Stimulated activated naive B cell treated with anti-CD40 and anti-IgM and Interleukin-4, amounts not matched to agents 10 μg/mL and 1 μg/mL and 100 μg/mL, for 72 hours (primary cell): Measurements from ENCODE around the gene PTGS1.
A peak's percentile ranks its signal among the peaks of the same experiment; 100 is the strongest.

Source experiments
- ATAC-seq, 2 donors: fragments of 150-1000 bp; cut with Tn5 transposase; replicated peaks; 2 replicates each; pipeline ENCODE4 v1.10.0; 2021; ENCODE audit warnings: moderate library complexity in 1 of 2
- DNase-seq: peaks from one replicate; pipeline ENCODE4 v3.0.0; 2021
- H3K27ac Mint-ChIP-seq: one replicate; pipeline ENCODE4 v1.8.0; 2022; ENCODE audit warnings: mild to moderate bottlenecking, mixed read lengths
- H3K27me3 Mint-ChIP-seq, 2 donors: one replicate each; pipeline ENCODE4 v1.8.0; 2022; ENCODE audit warnings: mixed read lengths in 2 of 2
- H3K36me3 Mint-ChIP-seq, 2 donors: one replicate each; pipeline ENCODE4 v1.8.0; 2022; ENCODE audit warnings: mixed read lengths in 2 of 2, mild to moderate bottlenecking in 1 of 2
- H3K4me1 Mint-ChIP-seq, 2 donors: one replicate each; pipeline ENCODE4 v1.8.0; 2022; ENCODE audit warnings: mixed read lengths in 2 of 2, mild to moderate bottlenecking in 1 of 2
- H3K4me3 Mint-ChIP-seq, 2 donors: one replicate each; pipeline ENCODE4 v1.8.0; 2022; ENCODE audit warnings: mild to moderate bottlenecking in 2 of 2, mixed read lengths in 2 of 2, moderate library complexity in 1 of 2
- H3K9me3 Mint-ChIP-seq, 2 donors: one replicate each; pipeline ENCODE4 v1.8.0; 2022; ENCODE audit warnings: mixed read lengths in 2 of 2, mild to moderate bottlenecking in 1 of 2

PTGS1 gene

GRCh38 chr9:122374885-122375420 lies 4.1 kb downstream of the PTGS1 start:
- Mint-ChIP-seq H3K4me3 (no peak overlapping the region), H3K27me3 (no peaks in the 10 kb centered on the region), H3K9me3 (peaks cover 0 to 2% of the 10 kb centered on the region in 2 donors), H3K4me1 (peaks cover 48 to 82% of the 10 kb centered on the region in 2 donors), H3K27ac (no peak overlapping the region), H3K36me3 (peaks cover 7 to 22% of the 10 kb centered on the region in 2 donors)
- DNase-seq (no peak), ATAC-seq (no peak)

DNA sequence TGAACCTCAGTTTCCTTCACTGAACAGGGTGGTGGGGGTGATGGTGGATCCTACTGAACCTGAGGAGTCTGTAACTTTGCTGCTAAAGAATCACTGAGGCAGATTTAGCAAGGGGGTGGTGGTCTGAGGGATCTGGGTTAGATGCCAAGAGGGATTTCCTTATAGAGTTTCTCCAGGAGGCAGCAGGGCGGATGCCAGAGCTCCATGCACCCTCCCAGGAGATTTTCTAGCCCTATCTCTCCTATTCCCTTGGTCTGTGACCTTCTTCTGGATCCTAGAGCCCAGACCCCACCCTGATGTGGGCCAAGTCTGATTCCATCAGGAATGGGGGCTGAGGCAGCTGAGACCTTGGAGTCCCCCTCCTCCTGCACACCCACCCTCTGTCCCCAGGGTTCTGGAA lies 6.0 kb downstream of the PTGS1 start:
- peaks cover 13 to 32% of the 10 kb centered on the region in 2 donors for H3K36me3 Mint-ChIP-seq
- peaks cover 37 to 64% of the 10 kb centered on the region in 2 donors for H3K4me1 Mint-ChIP-seq
- H3K4me3 Mint-ChIP-seq, result no peak overlapping the region
- H3K27me3 Mint-ChIP-seq, result no peaks in the 10 kb centered on the region
- no peak overlapping the region for H3K27ac Mint-ChIP-seq
- H3K9me3 Mint-ChIP-seq, result peaks cover 0 to 2% of the 10 kb centered on the region in 2 donors
- no peak for DNase-seq
- no peak for ATAC-seq

DNA sequence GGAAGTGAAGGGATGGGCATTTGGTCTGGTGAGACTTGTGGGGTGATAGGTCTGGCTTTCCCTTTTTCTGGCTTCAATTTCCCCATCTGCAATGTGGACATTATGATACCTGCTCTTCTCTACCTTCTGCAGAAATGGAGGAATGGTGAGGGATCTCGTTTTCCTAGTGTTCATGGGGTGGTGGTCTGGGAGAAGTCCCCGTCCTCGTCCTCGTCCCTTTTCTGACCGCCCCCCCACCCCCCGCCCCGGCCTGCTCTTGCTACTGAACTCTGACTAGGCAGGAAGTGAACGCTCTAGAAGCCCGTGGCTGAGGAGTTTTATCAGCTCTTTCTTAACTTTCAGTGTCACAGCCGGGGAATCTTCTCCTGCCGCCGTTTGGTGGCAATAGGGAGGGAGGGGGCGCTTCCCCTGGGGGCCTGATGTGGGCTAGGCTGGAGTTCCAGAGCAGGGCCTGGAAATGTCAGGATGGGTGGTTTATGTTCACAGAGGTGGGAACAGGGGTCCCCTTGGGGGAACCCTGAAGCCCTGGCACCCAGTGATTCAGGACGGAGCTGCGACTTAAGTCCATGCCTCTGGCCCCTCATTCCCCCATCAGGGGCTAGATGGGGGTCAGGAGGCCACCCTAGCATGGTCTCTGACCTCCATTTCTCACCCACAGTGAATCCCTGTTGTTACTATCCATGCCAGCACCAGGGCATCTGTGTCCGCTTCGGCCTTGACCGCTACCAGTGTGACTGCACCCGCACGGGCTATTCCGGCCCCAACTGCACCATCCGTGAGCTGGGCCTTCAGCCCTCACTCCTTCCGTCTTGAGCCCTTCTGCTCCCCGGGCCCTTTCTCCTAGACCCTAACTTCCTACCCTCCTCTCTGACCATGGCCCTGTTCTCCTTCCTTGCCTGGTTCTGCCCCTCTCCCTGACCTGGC lies 6.7 kb downstream of the PTGS1 start:
- no peak for DNase-seq
- Mint-ChIP-seq H3K4me1 (peaks cover 31 to 57% of the 10 kb centered on the region in 2 donors), H3K4me3 (peak overlapping the region in 1 of 2 donors; percentile 52), H3K36me3 (peaks cover 14 to 32% of the 10 kb centered on the region in 2 donors), H3K27ac (peak overlapping the region; percentile 56), H3K9me3 (peaks cover 0 to 2% of the 10 kb centered on the region in 2 donors), H3K27me3 (no peaks in the 10 kb centered on the region)
- ATAC-seq, result peak in 1 of 2 donors; percentile 48

DNA sequence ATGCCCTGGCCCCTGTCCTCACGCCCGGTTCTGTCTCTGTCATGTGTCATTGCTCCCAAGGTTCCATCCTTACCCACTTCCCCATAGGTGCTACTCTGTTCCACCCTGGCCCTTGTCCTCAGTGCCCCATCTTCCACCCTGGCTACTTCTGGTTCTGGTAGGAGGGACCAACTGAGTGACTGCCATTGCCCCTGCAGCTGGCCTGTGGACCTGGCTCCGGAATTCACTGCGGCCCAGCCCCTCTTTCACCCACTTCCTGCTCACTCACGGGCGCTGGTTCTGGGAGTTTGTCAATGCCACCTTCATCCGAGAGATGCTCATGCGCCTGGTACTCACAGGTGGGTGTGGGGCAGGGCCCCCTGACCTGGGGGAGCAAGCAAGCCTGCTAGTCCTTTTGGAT lies 7.4 kb downstream of the PTGS1 start:
- H3K27me3 Mint-ChIP-seq, result no peaks in the 10 kb centered on the region
- H3K27ac Mint-ChIP-seq, result no peak overlapping the region
- DNase-seq, result no peak
- ATAC-seq, result no peak
- no peak overlapping the region for H3K4me3 Mint-ChIP-seq
- peaks cover 19 to 39% of the 10 kb centered on the region in 2 donors for H3K36me3 Mint-ChIP-seq
- H3K4me1 Mint-ChIP-seq, result peaks cover 31 to 50% of the 10 kb centered on the region in 2 donors
- H3K9me3 Mint-ChIP-seq, result peaks cover 0 to 2% of the 10 kb centered on the region in 2 donors

DNA sequence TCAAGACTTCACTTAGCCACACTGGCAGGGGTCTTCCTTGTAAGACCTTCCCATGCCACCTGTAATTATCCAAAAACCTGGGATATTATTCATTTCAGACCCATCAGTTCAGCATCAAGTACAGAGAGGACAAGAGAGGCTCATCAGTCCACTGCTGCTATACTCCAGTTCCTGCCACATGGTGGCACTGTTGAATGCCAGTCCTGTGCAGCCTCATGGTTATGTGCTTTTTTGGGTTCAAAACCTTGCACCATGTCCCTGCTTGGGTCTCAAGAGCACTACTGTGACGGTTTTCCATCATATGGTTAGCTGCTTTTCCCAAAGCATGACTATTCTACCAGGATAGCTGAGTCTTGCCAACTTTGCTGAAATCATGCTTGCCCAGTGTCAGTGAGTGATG lies 8.5 kb downstream of the PTGS1 start:
- Mint-ChIP-seq H3K4me3 (no peak overlapping the region), H3K27me3 (no peaks in the 10 kb centered on the region), H3K4me1 (peaks cover 35 to 52% of the 10 kb centered on the region in 2 donors), H3K27ac (no peak overlapping the region), H3K36me3 (peaks cover 19 to 43% of the 10 kb centered on the region in 2 donors), H3K9me3 (peaks cover 0 to 2% of the 10 kb centered on the region in 2 donors)
- DNase-seq (no peak), ATAC-seq (no peak)

- DNase-seq (no peak), ATAC-seq (no peak)
- Mint-ChIP-seq H3K27me3 (no peaks in the 10 kb centered on the region), H3K36me3 (peaks cover 19 to 43% of the 10 kb centered on the region in 2 donors), H3K27ac (no peak overlapping the region), H3K4me3 (no peak overlapping the region), H3K4me1 (peaks cover 39 to 45% of the 10 kb centered on the region in 2 donors), H3K9me3 (peaks cover 0 to 2% of the 10 kb centered on the region in 2 donors)
Observed at GRCh38 chr9:122380293-122380692, 9.5 kb downstream of the PTGS1 start.

GRCh38 chr9:122381206-122381950 lies 10.6 kb downstream of the PTGS1 start:
- H3K27ac Mint-ChIP-seq, result no peak overlapping the region
- DNase-seq (no peak), ATAC-seq (no peak)
- no peaks in the 10 kb centered on the region for H3K27me3 Mint-ChIP-seq
- peaks cover 34 to 45% of the 10 kb centered on the region in 2 donors for H3K4me1 Mint-ChIP-seq
- H3K9me3 Mint-ChIP-seq, result peaks cover 0 to 2% of the 10 kb centered on the region in 2 donors
- no peak overlapping the region for H3K4me3 Mint-ChIP-seq
- H3K36me3 Mint-ChIP-seq, result peaks cover 25 to 48% of the 10 kb centered on the region in 2 donors

- no peaks in the 10 kb centered on the region for H3K27me3 Mint-ChIP-seq
- no peak for ATAC-seq
- no peak for DNase-seq
- peaks cover 21 to 35% of the 10 kb centered on the region in 2 donors for H3K4me1 Mint-ChIP-seq
- H3K27ac Mint-ChIP-seq, result peak overlapping the region; percentile 10
- no peak overlapping the region for H3K4me3 Mint-ChIP-seq
- H3K9me3 Mint-ChIP-seq, result peaks cover 0 to 2% of the 10 kb centered on the region in 2 donors
- H3K36me3 Mint-ChIP-seq, result peaks cover 25 to 44% of the 10 kb centered on the region in 2 donors
Observed at GRCh38 chr9:122382901-122383850, 12.4 kb downstream of the PTGS1 start.

DNA sequence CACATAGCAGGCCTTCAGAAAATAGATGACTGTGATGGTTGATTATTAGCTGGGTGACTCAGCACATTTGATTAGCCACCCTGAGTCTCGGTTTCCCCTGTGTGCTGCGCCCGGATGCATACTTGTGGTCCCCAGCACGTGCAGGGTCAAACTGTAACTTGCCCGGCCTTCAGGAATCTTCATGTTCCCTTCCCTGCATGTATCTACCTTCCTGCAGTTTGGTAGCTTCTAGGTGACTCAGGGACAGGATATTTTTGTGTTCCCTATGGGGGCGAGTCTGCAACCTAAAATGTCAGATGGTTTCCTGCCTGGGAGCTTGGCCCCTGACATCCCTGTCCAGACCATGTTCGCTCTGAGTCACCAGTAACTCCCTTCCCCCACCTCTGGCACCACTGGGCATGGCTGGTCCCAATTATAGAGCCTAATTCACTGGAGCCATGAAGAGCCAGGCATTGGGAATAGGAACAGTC lies 13.2 kb downstream of the PTGS1 start:
- H3K27ac Mint-ChIP-seq, result no peak overlapping the region
- H3K36me3 Mint-ChIP-seq, result peaks cover 23 to 35% of the 10 kb centered on the region in 2 donors
- no peaks in the 10 kb centered on the region for H3K27me3 Mint-ChIP-seq
- ATAC-seq (peak in 1 of 2 donors; percentile 25), DNase-seq (no peak)
- peaks cover 0 to under 1% of the 10 kb centered on the region in 2 donors for H3K9me3 Mint-ChIP-seq
- peaks cover 19 to 40% of the 10 kb centered on the region in 2 donors for H3K4me1 Mint-ChIP-seq
- no peak overlapping the region for H3K4me3 Mint-ChIP-seq

DNA sequence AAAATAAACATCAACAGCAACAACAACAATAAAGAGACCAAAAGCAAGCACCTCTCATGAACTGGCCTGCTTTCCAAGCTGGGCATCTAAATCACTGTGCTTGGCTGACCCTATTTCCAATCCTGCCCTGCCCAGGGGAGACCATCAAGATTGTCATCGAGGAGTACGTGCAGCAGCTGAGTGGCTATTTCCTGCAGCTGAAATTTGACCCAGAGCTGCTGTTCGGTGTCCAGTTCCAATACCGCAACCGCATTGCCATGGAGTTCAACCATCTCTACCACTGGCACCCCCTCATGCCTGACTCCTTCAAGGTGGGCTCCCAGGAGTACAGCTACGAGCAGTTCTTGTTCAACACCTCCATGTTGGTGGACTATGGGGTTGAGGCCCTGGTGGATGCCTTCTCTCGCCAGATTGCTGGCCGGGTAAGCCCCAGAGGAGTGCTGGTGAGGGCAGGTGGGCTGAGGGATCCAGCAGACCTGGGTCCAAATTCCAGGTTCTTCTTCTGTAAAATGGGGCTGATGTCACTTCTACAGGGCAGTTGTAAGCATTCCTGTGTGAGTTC lies 15.6 kb downstream of the PTGS1 start:
- DNase-seq (no peak), ATAC-seq (no peak)
- Mint-ChIP-seq H3K36me3 (peaks cover 16 to 20% of the 10 kb centered on the region in 2 donors), H3K27me3 (no peaks in the 10 kb centered on the region), H3K4me1 (peaks cover 37 to 59% of the 10 kb centered on the region in 2 donors), H3K9me3 (no peaks in the 10 kb centered on the region), H3K27ac (no peak overlapping the region), H3K4me3 (no peak overlapping the region)

GRCh38 chr9:122387536-122387935 lies 16.7 kb downstream of the PTGS1 start:
- Mint-ChIP-seq H3K27me3 (no peaks in the 10 kb centered on the region), H3K4me3 (no peak overlapping the region), H3K27ac (no peak overlapping the region), H3K9me3 (no peaks in the 10 kb centered on the region), H3K36me3 (peaks cover 11 to 22% of the 10 kb centered on the region in 2 donors), H3K4me1 (peaks cover 39 to 59% of the 10 kb centered on the region in 2 donors)
- ATAC-seq, result no peak
- no peak for DNase-seq

GRCh38 chr9:122389195-122389594 lies 18.4 kb downstream of the PTGS1 start:
- ATAC-seq (no peak), DNase-seq (no peak)
- Mint-ChIP-seq H3K27me3 (no peaks in the 10 kb centered on the region), H3K9me3 (no peaks in the 10 kb centered on the region), H3K27ac (peak overlapping the region; percentile 96), H3K4me1 (peaks cover 43 to 50% of the 10 kb centered on the region in 2 donors), H3K4me3 (peak overlapping the region; percentile 52 to 76), H3K36me3 (peaks cover 7 to 15% of the 10 kb centered on the region in 2 donors)
